CD14-positive monocyte (primary cell): ENCODE measurements around the gene ZC3H15. TPM values are rescaled to one million over a fixed set of nuclear protein-coding genes. Genes with fewer than 3 reads are reported as not detected.

Experiments used
- DNase-seq, 3 donors: peaks; one replicate each; pipeline ENCODE4 v3.0.0-alpha.2; 2011 to 2022
- H2AFZ ChIP-seq: 2 replicates; pipeline ENCODE4 v1.6.0; 2012; ENCODE audit warnings: mild to moderate bottlenecking, low read depth, low read length, inconsistent platforms; ENCODE audit not compliant: insufficient read depth, poor library complexity, severe bottlenecking
- H3K27ac ChIP-seq, 2 donors: 1 replicate in 1 of 2; 2 replicates in 1 of 2; pipeline ENCODE4 v1.5.1; 2012 to 2013; ENCODE audit warnings: low read length in 2 of 2, control low read depth in 1 of 2, inconsistent platforms in 1 of 2, low read depth in 1 of 2, mild to moderate bottlenecking in 1 of 2
- H3K27me3 ChIP-seq, 2 donors: one replicate each; pipeline versions ENCODE4 v1.6.0 to v1.6.1; 2011 to 2013; ENCODE audit warnings: low read length in 2 of 2; ENCODE audit not compliant: control insufficient read depth in 2 of 2, insufficient read depth in 2 of 2
- H3K36me3 ChIP-seq, 2 donors: replicated peaks in 1 of 2; 1 replicate in 1 of 2; 2 replicates in 1 of 2; pipeline versions ENCODE4 v1.5.1 to v1.6.1; 2012 to 2013; ENCODE audit warnings: low read length in 2 of 2, control low read depth in 1 of 2, inconsistent platforms in 1 of 2, mild to moderate bottlenecking in 1 of 2; ENCODE audit not compliant: insufficient read depth in 2 of 2, control insufficient read depth in 1 of 2
- H3K4me1 ChIP-seq, 2 donors: 1 replicate in 1 of 2; 2 replicates in 1 of 2; pipeline versions ENCODE4 v1.5.1 to v1.6.1; 2012 to 2013; ENCODE audit warnings: low read length in 2 of 2, control low read depth in 1 of 2, inconsistent platforms in 1 of 2, mild to moderate bottlenecking in 1 of 2, moderate library complexity in 1 of 2; ENCODE audit not compliant: insufficient read depth in 2 of 2, control insufficient read depth in 1 of 2
- H3K4me2 ChIP-seq: replicated peaks from 2 replicates; pipeline ENCODE3; 2012; ENCODE audit warnings: low read length, moderate library complexity, mild to moderate bottlenecking; ENCODE audit not compliant: poor library complexity, severe bottlenecking; ENCODE audit errors: extremely low read depth
- H3K4me3 ChIP-seq, 3 experiments: fragments of 200-600 bp in 1 of 3; sonication (generic) in 1 of 3; replicated peaks in 1 of 3; 1 replicate in 2 of 3; 2 replicates in 1 of 3; pipeline ENCODE4 v1.5.1; 2011 to 2013; ENCODE audit warnings: low read length in 3 of 3, mild to moderate bottlenecking in 3 of 3, control low read depth in 2 of 3, low read depth in 2 of 3, inconsistent platforms in 1 of 3, moderate library complexity in 1 of 3
- H3K79me2 ChIP-seq: 2 replicates; pipeline ENCODE4 v1.6.0; 2012; ENCODE audit warnings: mild to moderate bottlenecking, control low read depth, inconsistent platforms, low read length, moderate library complexity; ENCODE audit not compliant: insufficient read depth
- H3K9ac ChIP-seq: 2 replicates; pipeline ENCODE4 v1.6.0; 2017; ENCODE audit warnings: low read length, mild to moderate bottlenecking; ENCODE audit not compliant: insufficient read depth, poor library complexity, severe bottlenecking
- H3K9me3 ChIP-seq, 2 donors: replicated peaks in 1 of 2; 1 replicate in 1 of 2; 2 replicates in 1 of 2; pipeline versions ENCODE4 v1.5.1 to v1.6.1; 2012 to 2013; ENCODE audit warnings: low read length in 2 of 2, control low read depth in 1 of 2; ENCODE audit not compliant: control insufficient read depth in 1 of 2, insufficient read depth in 1 of 2
- H4K20me1 ChIP-seq: 2 replicates; pipeline ENCODE4 v1.6.0; 2012; ENCODE audit warnings: mild to moderate bottlenecking, low read length, control low read depth, moderate library complexity; ENCODE audit not compliant: insufficient read depth
- H3K27ac Mint-ChIP-seq, 7 donors: one replicate each; pipeline ENCODE4 v1.8.0; 2020; ENCODE audit warnings: mild to moderate bottlenecking in 7 of 7, mixed read lengths in 7 of 7, moderate library complexity in 6 of 7, inconsistent platforms in 2 of 7
- H3K27me3 Mint-ChIP-seq, 3 donors: one replicate each; pipeline ENCODE4 v1.8.0; 2021 to 2022; ENCODE audit warnings: low read depth in 3 of 3, mild to moderate bottlenecking in 3 of 3, mixed read lengths in 3 of 3, moderate library complexity in 3 of 3, inconsistent platforms in 1 of 3
- H3K36me3 Mint-ChIP-seq, 2 donors: one replicate each; pipeline ENCODE4 v1.8.0; 2020; ENCODE audit warnings: mixed read lengths in 2 of 2, inconsistent platforms in 1 of 2, mild to moderate bottlenecking in 1 of 2
- H3K4me1 Mint-ChIP-seq: one replicate; pipeline ENCODE4 v1.8.0; 2020; ENCODE audit warnings: mild to moderate bottlenecking, mixed read lengths
- H3K4me3 Mint-ChIP-seq, 2 donors: one replicate each; pipeline ENCODE4 v1.8.0; 2020; ENCODE audit warnings: mild to moderate bottlenecking in 2 of 2, mixed read lengths in 2 of 2, moderate library complexity in 1 of 2
- H3K9me3 Mint-ChIP-seq, 7 donors: one replicate each; pipeline ENCODE4 v1.8.0; 2020 to 2022; ENCODE audit warnings: mixed read lengths in 7 of 7, mild to moderate bottlenecking in 6 of 7, moderate library complexity in 6 of 7, inconsistent platforms in 2 of 7
- WGBS: methylation state at CpG from one replicate; pipeline ENCODE4 v1.1.5; 2013; ENCODE audit warnings: missing lambda C conversion rate; ENCODE audit not compliant: insufficient coverage; 5-methylcytosine and 5-hydroxymethylcytosine counted together
- intact Hi-C, 2 donors: fragments of 100-400 bp; cut with micrococcal nuclease; formaldehyde crosslinking; loops; one replicate each; pipeline versions ENCODE4 v1.15.0 to v1.15.1; 2023
- polyA plus RNA-seq, 3 donors: library from polyadenylated mRNA; depleted of rRNA in 1 of 3; unstranded in 2 of 3; stranded (reverse) in 1 of 3; fragments of 300-500 nt in 2 of 3; fragments of >200 nt in 1 of 3; fragmentation: Illumina TruSeq in 2 of 3; gene quantifications; 1 replicate in 2 of 3; 2 replicates in 1 of 3; pipeline ENCODE4 v1.2.3, GENCODE V29; 2012 to 2021
- TF ChIP-seq, protein P1 (sequence below): fragments of 200-600 bp; IDR thresholded peaks from one replicate; pipeline ENCODE4 v1.8.0; 2022; ENCODE audit warnings: antibody characterized with exemption, mild to moderate bottlenecking

Gene ZC3H15
- polyA plus RNA-seq, 3 donors, result 39.4 to 52.8 (median 40.6) TPM

DNA sequence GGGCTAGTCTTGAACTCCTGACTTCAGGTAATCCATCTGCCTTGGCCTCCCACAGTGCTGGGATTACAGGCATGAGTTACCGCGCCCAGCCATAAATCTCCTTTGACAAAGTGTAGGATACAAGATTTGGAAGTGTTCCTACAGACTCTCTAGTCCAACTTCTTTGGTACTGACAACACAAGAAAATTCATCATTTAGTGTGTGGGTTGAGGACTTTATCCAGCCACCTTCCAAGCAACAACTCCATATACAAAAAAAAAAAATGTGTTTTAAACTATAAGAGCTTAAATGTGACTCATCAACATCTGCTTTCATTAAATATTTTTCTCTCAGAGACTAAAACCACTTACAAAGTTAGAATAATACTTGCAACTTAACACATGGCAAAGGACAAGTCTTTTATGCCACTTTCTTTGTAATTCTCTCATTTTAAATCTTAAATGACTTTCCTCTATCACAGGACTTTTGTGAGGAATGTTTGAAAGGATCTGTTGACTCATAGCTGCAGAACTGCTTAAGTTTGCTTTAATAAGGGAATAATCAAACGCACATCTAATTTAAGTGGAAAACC lies 57.6 kb downstream of the ZC3H15 start:
- WGBS, result no CpG with 5 or more reads among the region's 3 CpGs
- Histone ChIP-seq H3K4me1 (no peaks in the 10 kb centered on the region), H3K79me2 (no peaks in the 10 kb centered on the region), H3K27ac (no peak overlapping the region), H4K20me1 (no peaks in the 10 kb centered on the region), H3K27me3 (no peaks in the 10 kb centered on the region), H3K9ac (no peak overlapping the region), H2AFZ (no peak overlapping the region), H3K4me3 (no peak overlapping the region), H3K9me3 (no peaks in the 10 kb centered on the region), H3K4me2 (no peak overlapping the region), H3K36me3 (no peaks in the 10 kb centered on the region)
- H3K36me3 Mint-ChIP-seq, result no peaks in the 10 kb centered on the region
- intact Hi-C loops, result no loop called here
- TF ChIP-seq, protein P1, sequence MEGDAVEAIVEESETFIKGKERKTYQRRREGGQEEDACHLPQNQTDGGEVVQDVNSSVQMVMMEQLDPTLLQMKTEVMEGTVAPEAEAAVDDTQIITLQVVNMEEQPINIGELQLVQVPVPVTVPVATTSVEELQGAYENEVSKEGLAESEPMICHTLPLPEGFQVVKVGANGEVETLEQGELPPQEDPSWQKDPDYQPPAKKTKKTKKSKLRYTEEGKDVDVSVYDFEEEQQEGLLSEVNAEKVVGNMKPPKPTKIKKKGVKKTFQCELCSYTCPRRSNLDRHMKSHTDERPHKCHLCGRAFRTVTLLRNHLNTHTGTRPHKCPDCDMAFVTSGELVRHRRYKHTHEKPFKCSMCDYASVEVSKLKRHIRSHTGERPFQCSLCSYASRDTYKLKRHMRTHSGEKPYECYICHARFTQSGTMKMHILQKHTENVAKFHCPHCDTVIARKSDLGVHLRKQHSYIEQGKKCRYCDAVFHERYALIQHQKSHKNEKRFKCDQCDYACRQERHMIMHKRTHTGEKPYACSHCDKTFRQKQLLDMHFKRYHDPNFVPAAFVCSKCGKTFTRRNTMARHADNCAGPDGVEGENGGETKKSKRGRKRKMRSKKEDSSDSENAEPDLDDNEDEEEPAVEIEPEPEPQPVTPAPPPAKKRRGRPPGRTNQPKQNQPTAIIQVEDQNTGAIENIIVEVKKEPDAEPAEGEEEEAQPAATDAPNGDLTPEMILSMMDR, result no peak
- H3K4me1 Mint-ChIP-seq, result no peaks in the 10 kb centered on the region
- DNase-seq, result no peak
- H3K27ac Mint-ChIP-seq, result no peak overlapping the region
- no peaks in the 10 kb centered on the region for H3K27me3 Mint-ChIP-seq
- peaks cover 0 to 4% (median 0%) of the 10 kb centered on the region in 7 donors for H3K9me3 Mint-ChIP-seq
- H3K4me3 Mint-ChIP-seq, result no peak overlapping the region

DNA sequence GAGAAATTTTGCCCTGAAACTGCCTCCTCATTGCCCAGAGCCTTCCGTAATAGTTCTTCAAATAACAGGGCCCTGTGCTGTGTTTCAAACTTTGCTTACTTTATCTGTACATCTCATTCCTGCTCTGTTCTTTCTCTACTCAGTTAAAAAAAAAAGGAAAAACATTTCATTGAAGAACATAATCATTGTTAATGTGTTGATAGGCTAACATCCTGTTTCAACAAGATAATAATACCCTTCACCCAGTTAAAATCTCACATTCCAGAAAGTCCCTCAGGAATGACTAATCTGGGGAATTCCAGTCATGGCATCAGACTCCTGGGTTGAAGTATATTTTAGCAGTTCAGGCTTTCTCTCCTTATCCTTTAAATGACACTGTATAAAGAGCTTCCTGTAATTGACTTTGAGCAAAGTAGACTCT lies 58.2 kb downstream of the ZC3H15 start:
- 100% methylated on average over 1 of the region's 1 CpG for WGBS
- Histone ChIP-seq H3K9ac (no peak overlapping the region), H4K20me1 (no peaks in the 10 kb centered on the region), H3K27ac (no peak overlapping the region), H3K4me3 (no peak overlapping the region), H3K36me3 (no peaks in the 10 kb centered on the region), H3K4me2 (no peak overlapping the region), H2AFZ (no peak overlapping the region), H3K27me3 (no peaks in the 10 kb centered on the region), H3K4me1 (no peaks in the 10 kb centered on the region), H3K9me3 (no peaks in the 10 kb centered on the region), H3K79me2 (no peaks in the 10 kb centered on the region)
- DNase-seq, result peak in 1 of 3 donors; percentile 60
- H3K4me1 Mint-ChIP-seq, result no peaks in the 10 kb centered on the region
- peaks cover 0 to 4% (median 0%) of the 10 kb centered on the region in 7 donors for H3K9me3 Mint-ChIP-seq
- no peaks in the 10 kb centered on the region for H3K27me3 Mint-ChIP-seq
- TF ChIP-seq, protein P1, result no peak
- intact Hi-C loops, result no loop called here
- H3K27ac Mint-ChIP-seq, result no peak overlapping the region
- no peak overlapping the region for H3K4me3 Mint-ChIP-seq
- H3K36me3 Mint-ChIP-seq, result no peaks in the 10 kb centered on the region
